COR-L47 (cell line): Measurements from ENCODE around the gene NPEPL1.
"Not testable (repeated sequence)": the region's sequence is repeated elsewhere in the genome, so short reads cannot be mapped to it uniquely, and the experiment has no call there.

Experiments used
- DNase-seq: peaks from one replicate; lab custom pipeline; 2025; lab: John Stamatoyannopoulos, UW

Gene NPEPL1

GRCh38 chr20:58692579-58693225 is at the start of gene NPEPL1:
Gene NPEPL1 (plus strand): TSS chr20:58692800. CDS start chr20:58692901, 101 bp downstream.
- no peak for DNase-seq

GRCh38 chr20:58642896-58643295 is 49.7 kb upstream of the NPEPL1 start:
- DNase-seq: not testable (repeated sequence)

GRCh38 chr20:58645412-58645968 is 47.1 kb upstream of the NPEPL1 start:
- DNase-seq: no peak

GRCh38 chr20:58646257-58646656 is 46.3 kb upstream of the NPEPL1 start:
- no peak for DNase-seq

- no peak for DNase-seq
These were observed 45.9 kb upstream of the NPEPL1 start for GRCh38 chr20:58646703-58647102.

GRCh38 chr20:58647162-58647795 is 45.3 kb upstream of the NPEPL1 start:
- no peak for DNase-seq

GRCh38 chr20:58647796-58648501 is 44.7 kb upstream of the NPEPL1 start:
- no peak for DNase-seq

GRCh38 chr20:58648502-58648825 is 44.1 kb upstream of the NPEPL1 start:
- DNase-seq: not testable (repeated sequence)

- no peak for DNase-seq
These were observed 43.1 kb upstream of the NPEPL1 start for GRCh38 chr20:58649288-58650180.

GRCh38 chr20:58650181-58650775 is 42.3 kb upstream of the NPEPL1 start:
- no peak for DNase-seq

- DNase-seq: peak; percentile 74
These were observed 41.6 kb upstream of the NPEPL1 start, which contains the start of gene STX16 for GRCh38 chr20:58650776-58651558. Gene STX16 (plus strand): TSS chr20:58651283. CDS start chr20:58652007, 724 bp downstream.

- DNase-seq: no peak
These were observed 41.0 kb upstream of the NPEPL1 start for GRCh38 chr20:58651559-58651945.

GRCh38 chr20:58651946-58652605 is 40.5 kb upstream of the NPEPL1 start:
- no peak for DNase-seq

- DNase-seq: no peak
These were observed 39.9 kb upstream of the NPEPL1 start for GRCh38 chr20:58652606-58653294.

- DNase-seq: no peak
These were observed 38.3 kb upstream of the NPEPL1 start for GRCh38 chr20:58654337-58654736.

- DNase-seq: no peak
These were observed 37.1 kb upstream of the NPEPL1 start for GRCh38 chr20:58655328-58656107.

- DNase-seq: no peak
These were observed 35.8 kb upstream of the NPEPL1 start for GRCh38 chr20:58656831-58657230.

- no peak for DNase-seq
These were observed 35.3 kb upstream of the NPEPL1 start for GRCh38 chr20:58657262-58657661.

- DNase-seq: no peak
These were observed 34.6 kb upstream of the NPEPL1 start for GRCh38 chr20:58657986-58658385.
